SK-N-SH treated with all-trans-retinoic acid at 6 μM for 48 hours (cell line): ENCODE results near the gene FGGY.

ENCODE experiments used
- ARNTL ChIP-seq: fragments of 450-650 bp; formaldehyde crosslinking; IDR thresholded peaks from 2 replicates; pipeline ENCODE4 v1.5.0; 2020; ENCODE audit warnings: low read depth, mild to moderate bottlenecking, moderate library complexity, borderline replicate concordance
- ESRRG ChIP-seq: fragments of 250-450 bp; sonication (Bioruptor Pico); IDR thresholded peaks from 2 replicates; pipeline ENCODE4 v1.6.1; 2021; ENCODE audit warnings: mild to moderate bottlenecking
- TOX ChIP-seq: fragments of 250-450 bp; sonication (Bioruptor Pico); IDR thresholded peaks from 2 replicates; pipeline ENCODE4 v1.8.0; 2021; ENCODE audit warnings: mild to moderate bottlenecking, moderate library complexity, borderline replicate concordance

DNA sequence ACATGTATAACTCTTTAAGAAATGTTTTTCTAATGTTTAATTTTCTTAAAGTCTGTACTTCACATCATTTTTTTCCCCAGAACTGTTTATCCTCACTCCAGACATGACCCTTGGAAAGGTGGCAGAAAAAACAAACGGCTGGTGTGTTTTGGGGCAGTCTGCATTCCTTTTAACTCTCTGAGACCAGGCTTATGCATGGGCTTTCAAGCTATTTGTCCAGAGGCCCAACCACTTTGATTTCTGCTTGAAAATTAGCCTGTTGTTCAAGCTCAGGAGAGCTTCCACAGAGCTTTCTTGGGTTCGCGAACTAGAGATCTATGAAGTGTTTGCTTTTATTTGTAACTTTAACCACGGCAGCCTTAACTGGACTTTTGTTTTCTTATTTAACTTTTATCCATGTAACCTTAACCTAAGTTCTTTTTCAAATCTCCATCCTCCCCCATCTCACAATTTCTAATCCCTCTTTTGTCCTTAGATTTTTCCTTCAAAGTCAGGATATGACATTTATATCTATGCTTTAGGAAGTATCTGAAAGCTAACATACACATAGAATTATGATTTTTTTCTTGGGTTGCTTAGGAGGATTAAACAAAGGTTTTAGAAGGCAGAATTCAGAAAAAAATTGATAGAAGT, 111.8 kb downstream of the FGGY start:
- no peak for TF ChIP-seq TOX (CRISPR knock-in tag)
- TF ChIP-seq ESRRG = no peak
- no peak for TF ChIP-seq ARNTL (CRISPR knock-in tag)
